MM.1S (cell line): ENCODE results near the gene ERC2.

Source experiments
- DNase-seq: peaks from one replicate; pipeline ENCODE4 v3.0.0-alpha.2; 2015
- H2AFZ ChIP-seq: fragments of 300-600 bp; sonication (generic); 2 replicates; pipeline ENCODE4 v1.6.0; 2016; ENCODE audit warnings: antibody characterized with exemption, low read length
- H3F3A ChIP-seq: fragments of 300-600 bp; sonication (generic); 2 replicates; pipeline ENCODE4 v1.6.1; 2016; ENCODE audit warnings: mild to moderate bottlenecking, antibody characterized with exemption, low read length, moderate library complexity, mixed read lengths; ENCODE audit not compliant: insufficient read depth
- H3K27ac ChIP-seq: fragments of 300-600 bp; sonication (generic); 2 replicates; pipeline ENCODE4 v1.5.1; 2016; ENCODE audit warnings: mild to moderate bottlenecking, low read length
- H3K27me3 ChIP-seq: fragments of 300-600 bp; sonication (generic); replicated peaks from 2 replicates; pipeline ENCODE4 v1.6.0; 2016; ENCODE audit warnings: low read length; ENCODE audit not compliant: insufficient read depth
- H3K36me3 ChIP-seq: fragments of 300-600 bp; sonication (generic); replicated peaks from 2 replicates; pipeline ENCODE4 v1.6.1; 2016; ENCODE audit warnings: mild to moderate bottlenecking, low read length, mixed read lengths; ENCODE audit not compliant: insufficient read depth
- H3K4me1 ChIP-seq: fragments of 300-600 bp; sonication (generic); 2 replicates; pipeline ENCODE4 v1.6.1; 2016; ENCODE audit warnings: low read length, mixed read lengths
- H3K4me2 ChIP-seq: fragments of 300-600 bp; sonication (generic); 2 replicates; pipeline ENCODE4 v1.6.0; 2016; ENCODE audit warnings: low read depth, low read length
- H3K4me3 ChIP-seq: fragments of 300-600 bp; sonication (generic); 2 replicates; pipeline ENCODE4 v1.5.1; 2016; ENCODE audit warnings: low read length, mixed read lengths
- H3K79me2 ChIP-seq: fragments of 300-600 bp; sonication (generic); 2 replicates; pipeline ENCODE4 v1.6.1; 2016; ENCODE audit warnings: mixed run types, low read length, mixed read lengths
- H3K9ac ChIP-seq: fragments of 300-600 bp; sonication (generic); 2 replicates; pipeline ENCODE4 v1.6.1; 2016; ENCODE audit warnings: low read length, mixed read lengths
- H3K9me2 ChIP-seq: fragments of 300-600 bp; sonication (generic); replicated peaks from 2 replicates; pipeline ENCODE4 v1.6.1; 2016; ENCODE audit warnings: mild to moderate bottlenecking, low read length, mixed read lengths; ENCODE audit not compliant: insufficient read depth
- H3K9me3 ChIP-seq: fragments of 300-600 bp; sonication (generic); replicated peaks from 2 replicates; pipeline ENCODE4 v1.6.1; 2016; ENCODE audit warnings: mild to moderate bottlenecking, low read length, mixed read lengths; ENCODE audit not compliant: insufficient read depth
- H4K20me1 ChIP-seq: fragments of 300-600 bp; sonication (generic); 2 replicates; pipeline ENCODE4 v1.6.1; 2016; ENCODE audit warnings: mild to moderate bottlenecking, low read length, moderate library complexity, mixed read lengths; ENCODE audit not compliant: insufficient read depth
- CTCF ChIP-seq: fragments of 300-600 bp; sonication (generic); IDR thresholded peaks from 2 replicates; pipeline ENCODE4 v1.5.1; 2016; ENCODE audit warnings: antibody characterized with exemption, low read length, mixed read lengths
- EZH2 ChIP-seq: fragments of 300-600 bp; sonication (generic); optimal IDR thresholded peaks from 2 replicates; pipeline ENCODE3; 2017; ENCODE audit warnings: low read depth, mild to moderate bottlenecking, antibody characterized with exemption, low read length, mixed read lengths
- EZH2phosphoT487 ChIP-seq: fragments of 300-600 bp; sonication (generic); IDR thresholded peaks from 2 replicates; pipeline ENCODE4 v1.6.1; 2018; ENCODE audit warnings: antibody characterized with exemption, low read length

The ERC2 gene

DNA sequence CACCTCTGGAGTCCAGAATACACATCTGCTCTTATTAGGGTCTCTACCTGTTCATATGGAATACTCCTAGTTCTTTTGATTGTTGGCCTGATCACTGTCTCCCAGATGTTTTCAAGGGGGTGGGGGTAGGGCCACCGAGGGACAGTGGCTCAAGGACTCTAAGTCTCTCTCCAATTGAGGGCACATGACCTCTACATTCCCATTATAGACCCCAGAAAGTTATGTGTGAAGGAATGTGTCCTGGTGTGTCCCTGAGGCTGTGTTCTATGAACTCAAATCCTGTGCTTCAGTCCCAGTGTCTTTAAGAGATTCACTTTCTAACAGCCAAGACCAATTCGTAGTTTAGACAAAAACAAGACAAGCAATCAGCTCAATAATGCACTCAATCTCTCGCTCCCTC is 357.4 kb downstream of the ERC2 start:
- Histone ChIP-seq H3K36me3 (no peaks in the 10 kb centered on the region), H2AFZ (no peak overlapping the region), H3K4me1 (no peaks in the 10 kb centered on the region), H3K27me3 (no peaks in the 10 kb centered on the region), H3K9me3 (no peaks in the 10 kb centered on the region), H3K9ac (no peak overlapping the region), H3K27ac (no peak overlapping the region), H3K4me3 (no peak overlapping the region), H3K79me2 (no peaks in the 10 kb centered on the region), H3F3A (no peaks in the 10 kb centered on the region), H4K20me1 (no peaks in the 10 kb centered on the region), H3K4me2 (no peak overlapping the region), H3K9me2 (0 out of 2 replicates have a peak, but pooled peaks cover 4% of the 10 kb centered on the region)
- TF ChIP-seq CTCF: no peak
- TF ChIP-seq EZH2: no peak
- TF ChIP-seq EZH2phosphoT487: no peak
- no peak for DNase-seq

- Histone ChIP-seq H3K27ac (no peak overlapping the region), H3K27me3 (no peaks in the 10 kb centered on the region), H4K20me1 (no peaks in the 10 kb centered on the region), H3K9me3 (no peaks in the 10 kb centered on the region), H3K4me1 (no peaks in the 10 kb centered on the region), H3K4me3 (no peak overlapping the region), H3F3A (no peaks in the 10 kb centered on the region), H3K36me3 (no peaks in the 10 kb centered on the region), H2AFZ (no peak overlapping the region), H3K4me2 (no peak overlapping the region), H3K79me2 (no peaks in the 10 kb centered on the region), H3K9me2 (0 out of 2 replicates have a peak, but pooled peaks cover 4% of the 10 kb centered on the region), H3K9ac (no peak overlapping the region)
- DNase-seq: no peak
- TF ChIP-seq CTCF (no peak), EZH2phosphoT487 (no peak), EZH2 (no peak)
Observed at GRCh38 chr3:56107157-56107556, 361.1 kb downstream of the ERC2 start.

DNA sequence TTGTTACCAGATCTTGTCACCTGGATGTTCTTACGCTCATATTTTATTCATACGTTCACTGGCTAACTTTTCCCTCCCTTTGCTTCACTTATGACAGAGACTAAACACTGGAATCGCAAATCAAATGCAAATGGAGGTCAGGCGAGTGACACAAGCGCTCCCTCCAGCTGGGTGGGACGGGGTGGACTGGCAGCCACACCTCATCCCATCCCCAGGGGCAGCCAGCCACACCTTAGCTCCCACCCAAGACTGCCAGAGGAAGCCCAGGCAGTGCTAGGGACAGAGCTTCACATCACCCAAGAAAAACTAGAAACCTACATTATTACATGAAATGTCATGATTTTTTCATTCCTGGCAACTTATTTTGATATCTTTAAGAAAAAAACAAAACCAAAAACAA is 366.2 kb downstream of the ERC2 start:
- Histone ChIP-seq H3K9me3 (no peaks in the 10 kb centered on the region), H3K4me1 (no peaks in the 10 kb centered on the region), H3K27me3 (no peaks in the 10 kb centered on the region), H3F3A (no peaks in the 10 kb centered on the region), H3K27ac (no peak overlapping the region), H3K4me3 (no peak overlapping the region), H3K9ac (no peak overlapping the region), H3K36me3 (no peaks in the 10 kb centered on the region), H3K9me2 (no peaks in the 10 kb centered on the region), H3K79me2 (no peaks in the 10 kb centered on the region), H4K20me1 (no peaks in the 10 kb centered on the region), H3K4me2 (no peak overlapping the region), H2AFZ (no peak overlapping the region)
- no peak for DNase-seq
- TF ChIP-seq CTCF (no peak), EZH2 (no peak), EZH2phosphoT487 (no peak)
